CD4-positive, alpha-beta T cell treated with Interleukin-12 subunit alpha and Interleukin-12 subunit beta, for 1 hour (primary cell): ENCODE data around the gene PRKAR1A.
"Not testable (repeated sequence)": the region's sequence is repeated elsewhere in the genome, so short reads cannot be mapped to it uniquely, and the experiment has no call there.

Experiments
- DNase-seq: peaks from one replicate; pipeline ENCODE4 v3.0.0-alpha.2; 2020

PRKAR1A gene

DNA sequence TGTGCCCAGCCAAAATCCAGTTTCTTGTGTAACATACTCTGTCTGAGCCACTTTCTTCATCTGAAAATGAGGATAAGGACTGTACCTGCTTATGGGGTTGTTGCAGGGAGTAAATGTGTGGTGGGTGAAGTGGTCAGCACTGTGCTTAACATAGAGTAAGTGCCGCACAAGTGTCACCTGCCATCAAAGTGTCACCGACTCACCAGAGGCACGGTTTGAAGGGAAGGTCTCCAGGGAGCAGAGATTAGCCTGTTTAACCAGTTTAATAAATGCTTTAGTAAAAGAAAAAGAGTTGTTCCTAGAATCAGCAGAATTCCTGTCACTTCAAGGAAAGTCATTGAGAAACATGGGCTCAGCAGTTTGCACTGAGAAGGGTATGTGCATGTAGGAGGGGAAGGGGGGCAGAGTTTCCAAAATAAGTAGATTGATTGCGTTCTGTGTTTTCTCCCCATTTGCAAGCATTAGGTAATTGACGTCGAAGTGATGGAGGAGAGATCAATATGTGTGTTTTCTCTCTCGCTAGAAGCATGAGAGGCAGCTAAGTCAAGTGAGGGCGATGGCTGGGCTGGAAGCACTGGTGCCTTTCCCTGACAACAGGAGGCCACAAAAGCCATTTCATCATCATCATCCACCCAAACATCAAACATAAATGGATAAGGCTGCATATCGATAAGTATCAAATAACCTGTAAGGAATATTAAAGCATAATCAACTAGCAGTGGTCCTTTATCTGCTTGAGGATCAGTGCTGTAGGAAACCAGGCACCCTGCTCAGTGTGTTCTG is 69.8 kb downstream of the PRKAR1A start:
- no peak for DNase-seq

DNA sequence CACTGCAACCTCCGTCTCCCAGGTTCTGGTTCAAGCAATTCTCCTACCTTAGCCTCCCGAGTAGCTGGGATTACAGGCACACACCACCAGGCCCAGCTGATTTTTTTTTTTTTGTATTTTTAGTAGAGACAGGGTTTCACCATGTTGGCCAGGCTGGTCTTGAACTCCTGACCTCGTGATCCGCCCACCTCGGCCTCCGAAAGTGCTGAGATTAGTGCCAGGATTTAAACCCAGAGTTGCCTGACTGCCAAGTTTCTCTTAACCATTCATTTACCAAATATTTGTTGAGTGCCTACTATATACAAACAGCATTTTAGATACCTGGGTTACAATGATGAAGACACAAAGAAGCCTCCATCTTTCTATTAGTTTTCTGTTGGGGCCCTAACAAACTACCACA is 70.6 kb downstream of the PRKAR1A start:
- not testable (repeated sequence) for DNase-seq

DNA sequence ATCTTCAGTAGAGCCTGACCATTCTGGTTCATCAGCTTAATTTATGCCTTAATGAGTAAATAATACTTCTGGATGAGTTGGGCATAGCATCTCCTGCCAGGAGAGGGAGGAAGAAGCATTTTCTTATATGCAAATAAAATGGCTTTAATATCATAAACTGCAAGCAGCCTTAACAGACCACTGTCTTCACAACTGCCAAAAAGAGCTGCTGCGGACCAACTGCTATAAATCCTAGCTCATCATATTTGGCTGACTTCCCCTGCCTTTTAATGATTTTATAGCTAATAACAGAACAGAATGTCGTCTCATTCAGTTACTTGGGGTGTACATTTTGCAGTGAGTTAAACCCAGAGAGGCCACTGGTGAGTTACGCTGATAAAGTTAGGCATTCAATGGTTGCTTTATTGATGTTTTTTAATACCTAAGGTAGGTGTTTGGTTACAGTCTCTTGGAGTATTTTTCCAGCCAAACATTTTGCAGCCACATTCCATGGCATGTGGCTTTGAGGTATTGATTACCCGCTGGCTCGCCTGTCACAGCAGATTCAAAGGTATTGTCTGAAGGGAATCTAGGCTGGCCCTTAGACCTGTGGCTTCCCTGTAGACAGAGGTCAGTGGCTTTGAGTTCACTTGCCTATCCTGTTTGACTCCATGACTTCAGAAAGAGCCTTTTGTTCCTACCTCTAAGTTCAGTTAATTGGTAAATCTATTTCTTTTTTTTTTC is 72.5 kb downstream of the PRKAR1A start:
- no peak for DNase-seq

DNA sequence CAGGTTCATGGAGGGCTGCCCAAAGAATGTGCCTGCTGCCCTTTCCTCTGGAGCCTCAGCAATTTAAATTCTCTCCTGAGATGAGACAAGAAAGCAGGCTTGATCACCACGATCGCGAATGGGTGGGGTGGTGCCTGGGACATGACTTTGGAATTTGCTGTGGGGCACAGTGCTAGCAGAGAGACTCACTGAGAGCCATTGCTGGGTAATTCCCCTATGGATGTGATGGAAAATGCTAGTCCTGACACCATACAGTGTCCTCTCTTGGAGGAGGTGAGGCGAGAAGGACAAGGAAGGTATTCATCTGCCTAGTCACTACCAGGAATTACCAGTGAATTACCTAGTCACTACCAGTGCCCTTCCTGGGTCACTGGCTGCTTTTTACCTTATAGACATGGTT is 73.4 kb downstream of the PRKAR1A start:
- no peak for DNase-seq

DNA sequence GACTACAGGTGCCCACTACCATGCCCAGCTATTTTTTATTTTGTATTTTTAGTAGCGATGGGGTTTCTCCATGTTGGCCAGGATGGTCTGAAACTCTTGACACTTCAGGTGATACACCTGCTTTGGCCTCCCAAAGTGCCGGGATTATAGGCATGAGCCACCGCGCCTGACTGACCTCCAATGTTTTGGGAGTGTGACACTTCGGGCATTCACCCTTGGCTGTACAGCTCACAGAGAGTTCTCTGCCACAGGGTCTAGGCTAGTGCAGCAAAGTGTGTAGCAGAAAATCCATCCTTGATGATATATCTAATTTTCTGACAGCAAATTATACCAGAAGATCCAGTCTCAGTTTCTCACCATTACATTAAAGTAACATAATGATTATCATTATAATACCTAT is 74.8 kb downstream of the PRKAR1A start:
- no peak for DNase-seq

DNA sequence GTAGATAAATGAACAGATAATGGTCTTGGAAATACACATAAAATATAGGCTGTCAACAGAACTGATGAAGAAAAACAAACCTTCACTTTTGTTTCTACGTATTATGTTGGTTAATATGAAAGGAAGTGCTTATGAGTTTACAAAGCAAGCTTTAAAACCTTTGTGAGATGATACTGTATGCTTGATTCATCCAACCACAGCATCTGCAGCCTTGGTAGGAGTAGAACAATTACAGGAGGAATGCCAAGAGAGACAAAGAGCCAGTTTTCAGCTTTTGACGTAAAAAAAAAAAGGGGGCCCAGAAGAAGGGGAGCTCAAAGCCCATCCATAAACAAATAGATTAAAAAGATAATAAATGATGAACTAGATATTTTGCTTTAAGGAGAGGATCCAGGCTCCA is 75.6 kb downstream of the PRKAR1A start:
- DNase-seq, result no peak

DNA sequence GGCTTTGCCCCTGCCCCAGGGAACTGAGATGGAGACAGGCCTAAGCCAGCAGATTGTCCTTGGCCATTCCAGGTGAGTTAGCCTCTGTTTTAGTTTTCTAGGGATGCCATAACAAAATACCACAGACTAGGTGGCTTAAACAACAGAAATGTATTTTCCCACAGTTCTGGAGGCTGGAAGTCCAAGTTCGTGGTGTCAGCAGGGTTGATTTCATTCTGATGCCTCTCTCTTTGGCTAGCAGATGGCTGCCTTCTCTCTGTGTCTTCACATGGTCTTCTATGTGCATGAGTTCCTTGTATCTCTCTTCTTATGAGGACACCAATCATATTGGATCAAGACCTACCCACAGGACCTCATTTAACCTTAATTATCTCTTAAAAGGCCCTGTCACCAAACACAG is 76.1 kb downstream of the PRKAR1A start:
- DNase-seq, result no peak

DNA sequence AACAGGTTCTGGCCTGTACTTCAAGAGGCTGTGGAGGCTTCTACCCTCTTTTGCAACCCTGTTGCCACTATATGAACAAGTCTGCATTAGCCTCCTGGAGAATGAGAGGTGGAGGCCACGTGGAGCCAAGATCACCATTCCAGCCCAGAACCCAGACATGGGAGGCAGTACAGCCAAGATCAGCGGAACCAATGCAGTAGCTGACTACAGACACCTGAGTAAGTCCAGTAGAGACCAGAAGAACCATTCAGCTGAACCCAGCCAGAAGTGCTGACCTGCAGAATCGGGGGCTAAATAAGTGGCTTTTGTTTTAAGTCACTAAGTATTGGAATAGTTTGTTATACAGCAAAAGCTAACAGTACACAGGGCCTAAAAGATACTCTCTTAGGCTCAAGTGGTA is 76.9 kb downstream of the PRKAR1A start:
- no peak for DNase-seq

DNA sequence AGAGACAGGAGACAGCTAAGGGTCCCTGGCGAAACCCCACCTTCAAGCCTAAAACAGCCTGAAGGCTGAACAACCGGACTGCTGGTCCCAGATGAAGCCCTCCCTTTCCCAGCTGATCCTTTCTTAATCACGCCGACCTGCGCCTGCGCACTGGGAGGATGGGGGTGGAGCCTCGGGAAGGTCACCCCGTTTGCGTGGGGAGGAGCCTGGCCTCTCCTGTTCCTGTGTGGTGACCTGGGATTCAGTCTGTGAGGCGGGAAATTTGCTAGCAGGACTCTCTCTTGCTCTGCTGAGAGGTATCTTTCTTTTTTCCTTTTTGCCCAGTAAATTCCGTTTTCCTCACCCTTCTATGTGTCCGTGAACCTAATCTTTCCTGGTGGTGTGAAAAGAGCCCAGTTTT is 79.4 kb downstream of the PRKAR1A start:
- no peak for DNase-seq

DNA sequence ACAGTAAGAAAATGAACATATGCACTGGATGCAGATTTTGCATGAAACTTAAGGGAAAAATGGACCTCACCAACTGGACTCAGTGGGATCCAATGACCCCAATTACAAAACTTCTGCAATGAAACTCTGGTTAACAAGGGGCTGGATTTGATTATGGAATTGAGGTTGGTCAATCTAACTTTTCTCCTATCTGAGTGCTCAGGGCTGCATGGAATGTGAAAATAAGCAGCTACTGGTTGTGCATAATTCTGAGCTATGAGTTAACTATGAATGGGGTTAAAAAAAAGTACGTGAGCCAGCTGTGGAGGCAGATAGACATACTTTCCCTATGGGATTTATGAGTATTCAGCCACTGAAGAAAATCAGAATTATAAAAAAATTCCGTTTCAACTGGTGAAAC is 79.8 kb downstream of the PRKAR1A start:
- no peak for DNase-seq

DNA sequence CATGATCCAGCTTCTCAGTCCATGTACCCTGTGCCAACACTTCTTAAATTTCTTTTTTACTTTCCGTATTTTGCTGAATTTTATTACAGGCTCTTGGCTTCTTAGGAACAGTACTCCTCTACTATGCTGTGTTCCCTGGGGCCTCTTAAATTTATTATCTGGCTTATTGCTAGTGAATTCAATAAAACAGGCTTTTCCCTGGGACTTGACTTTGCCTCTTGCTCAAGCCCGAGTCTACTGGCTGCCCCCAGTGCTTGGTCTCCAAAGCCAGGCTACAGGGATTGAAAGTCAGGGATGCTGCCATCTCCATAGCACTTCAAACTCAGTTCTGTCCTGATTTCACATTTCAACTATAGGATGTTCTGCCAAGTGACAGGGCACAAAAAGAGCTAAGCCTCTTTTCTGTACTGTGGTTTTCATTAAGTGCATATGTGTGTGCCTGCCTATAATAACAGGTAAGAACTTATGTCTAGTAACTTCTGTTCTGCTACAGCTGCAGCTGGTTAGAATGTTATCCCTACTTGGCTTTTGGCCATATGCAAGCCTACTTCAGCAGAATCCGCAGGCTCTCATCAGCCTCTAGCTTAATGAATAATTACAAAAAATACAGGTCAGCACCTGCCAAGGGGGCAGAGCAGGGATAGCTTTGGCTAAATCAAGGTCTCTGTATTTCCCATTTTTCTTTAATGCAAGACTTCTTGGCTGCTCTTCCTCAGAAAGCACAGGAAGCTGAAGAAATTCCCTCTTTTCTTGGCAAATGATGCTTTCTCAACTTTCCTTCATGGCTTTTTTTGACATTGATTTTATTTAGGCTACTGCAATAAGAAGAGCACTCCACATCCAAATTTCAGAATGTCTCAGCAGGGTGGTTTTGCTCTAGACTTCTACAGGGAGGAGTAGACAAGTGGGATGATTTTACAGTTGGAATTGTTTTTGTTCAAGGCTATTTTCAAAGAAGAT is 80.7 kb downstream of the PRKAR1A start:
- DNase-seq, result no peak

DNA sequence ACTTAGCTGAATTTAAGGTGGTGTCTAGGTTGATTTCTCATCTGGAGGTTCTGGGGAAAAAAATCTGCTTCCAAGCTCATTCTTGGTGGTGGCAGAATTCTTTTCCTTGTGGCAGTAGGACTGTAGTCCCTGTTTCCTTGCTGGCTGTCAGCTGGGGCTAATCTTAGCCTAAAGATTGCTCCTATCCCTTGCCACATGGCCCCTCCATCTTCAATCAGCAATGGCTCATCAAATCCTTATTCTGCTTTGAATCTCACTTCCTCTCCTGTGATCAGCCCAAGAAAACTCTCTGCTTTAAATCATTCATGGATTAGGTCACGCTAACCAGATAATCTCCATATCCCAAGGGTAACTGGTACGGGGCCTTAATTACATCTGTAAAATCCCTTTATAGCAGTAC is 82.3 kb downstream of the PRKAR1A start:
- DNase-seq, result no peak

DNA sequence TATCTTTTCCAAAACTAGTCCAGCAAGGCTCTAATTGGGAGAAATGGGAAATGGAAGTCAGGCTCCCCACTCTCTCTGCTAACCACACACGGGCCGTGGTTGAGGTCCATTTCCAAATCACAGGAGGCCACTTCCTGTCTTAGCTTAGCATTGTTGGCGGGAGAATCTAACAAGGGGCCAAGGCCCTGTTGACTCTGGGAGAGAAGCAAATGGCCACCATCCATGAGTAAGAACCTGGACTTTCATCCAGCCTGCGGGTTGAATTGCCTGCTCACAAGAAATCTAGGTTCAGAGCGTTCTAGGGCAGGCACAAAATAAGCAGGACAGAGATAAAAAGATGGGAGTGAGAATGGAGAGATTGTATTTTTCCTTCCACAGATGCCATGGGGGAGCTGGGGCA is 83.3 kb downstream of the PRKAR1A start:
- no peak for DNase-seq

DNA sequence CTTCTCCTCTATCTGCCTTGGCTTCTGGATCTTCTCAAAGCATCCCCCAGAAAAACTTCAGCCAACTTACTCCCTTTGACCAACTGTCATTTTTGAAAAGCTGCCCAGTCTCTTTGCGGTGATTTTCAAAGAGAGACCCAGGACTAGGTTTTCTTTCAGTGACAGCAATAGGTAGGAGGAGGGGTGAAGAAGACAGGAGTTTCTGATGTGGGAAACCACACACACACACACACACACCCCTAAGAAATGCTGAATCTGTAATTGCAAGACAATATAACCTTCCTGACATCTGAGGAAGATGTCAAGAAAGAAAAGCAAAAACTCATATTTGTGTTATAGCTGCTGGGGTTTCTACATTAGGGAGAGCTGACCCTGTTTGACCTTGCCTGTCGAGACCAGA is 83.8 kb downstream of the PRKAR1A start:
- DNase-seq, result no peak

DNA sequence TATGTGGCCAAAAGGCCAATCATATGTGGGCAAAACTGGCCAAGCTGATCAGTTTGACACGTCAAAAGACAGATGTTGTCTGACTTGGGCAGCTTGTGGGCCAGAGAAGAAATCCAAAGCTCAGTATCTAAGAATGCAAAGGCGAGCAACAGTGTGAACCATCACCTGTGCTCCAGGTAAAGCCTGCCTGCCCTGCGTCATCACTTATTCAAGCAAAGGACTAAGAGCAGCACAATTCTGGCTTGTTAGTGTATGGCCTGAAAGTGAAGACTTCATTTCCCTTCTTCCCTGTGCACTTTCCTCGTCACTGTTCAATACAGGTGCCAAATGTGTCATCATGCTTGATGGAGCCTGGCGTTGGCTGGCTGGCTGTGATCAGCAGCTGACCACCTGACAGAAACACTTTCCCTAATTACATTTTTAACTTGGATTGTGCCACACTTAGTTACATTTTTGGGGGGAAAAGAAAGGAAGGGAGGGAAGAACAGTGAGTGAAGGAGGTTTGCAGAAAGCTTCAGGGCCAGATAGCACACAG is 84.2 kb downstream of the PRKAR1A start:
- DNase-seq, result no peak

DNA sequence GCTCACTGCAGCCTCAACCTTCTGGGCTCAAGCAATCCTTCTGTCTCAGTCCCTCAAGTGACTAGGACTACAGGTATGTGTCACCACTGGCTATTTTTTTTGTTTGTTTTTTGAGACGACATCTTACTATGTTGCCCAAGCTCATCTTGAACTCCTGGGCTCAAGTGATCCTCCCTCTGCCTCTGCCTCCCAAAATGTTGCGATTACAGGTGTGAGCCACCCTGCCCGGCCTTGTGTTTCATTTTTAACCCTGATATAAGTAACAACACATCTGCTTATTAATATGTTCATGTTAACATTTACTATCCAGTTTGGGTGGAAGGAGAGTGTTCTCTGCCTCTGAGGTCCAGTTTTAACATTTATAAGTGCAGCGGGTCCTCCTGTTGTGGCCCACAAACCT is 85.8 kb downstream of the PRKAR1A start:
- DNase-seq, result no peak

DNA sequence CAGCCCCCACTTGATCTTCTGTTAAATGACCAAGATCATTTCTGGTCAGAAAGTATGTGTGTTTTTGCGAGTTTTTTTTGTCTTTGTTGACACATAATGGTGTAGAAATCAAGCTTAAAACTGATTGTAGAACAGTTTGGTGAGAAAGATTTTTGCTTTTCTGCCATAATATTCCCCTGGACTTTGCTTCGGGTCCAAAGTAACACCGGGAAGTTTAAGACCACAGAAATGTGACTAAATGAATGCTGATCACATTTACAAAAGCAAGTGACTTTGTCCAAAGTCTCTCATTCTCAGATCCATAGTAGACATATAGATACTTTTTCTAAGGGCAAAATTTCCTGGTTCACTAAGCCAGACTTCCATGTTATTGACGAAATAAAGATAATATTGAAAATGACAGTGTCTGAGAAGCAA is 86.3 kb downstream of the PRKAR1A start:
- no peak for DNase-seq

DNA sequence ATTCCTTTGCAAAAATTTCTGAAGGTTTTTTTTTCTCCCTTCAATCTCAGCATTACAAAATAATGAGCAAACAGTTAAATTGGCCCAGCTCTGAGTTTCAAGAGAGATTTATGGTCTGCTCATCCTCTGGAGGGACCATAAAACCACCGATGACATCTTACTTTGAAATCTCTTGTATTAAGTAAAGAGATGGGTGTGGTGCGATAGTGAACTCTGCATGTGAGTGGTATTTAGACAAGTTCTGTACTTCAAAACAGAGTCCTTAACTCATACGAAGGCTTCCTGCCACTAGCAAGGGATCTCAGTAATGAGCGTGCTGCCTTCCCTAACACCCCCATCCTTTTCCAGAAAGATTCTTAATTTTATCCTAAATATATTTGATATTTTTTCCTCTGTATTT is 86.9 kb downstream of the PRKAR1A start:
- DNase-seq, result no peak

DNA sequence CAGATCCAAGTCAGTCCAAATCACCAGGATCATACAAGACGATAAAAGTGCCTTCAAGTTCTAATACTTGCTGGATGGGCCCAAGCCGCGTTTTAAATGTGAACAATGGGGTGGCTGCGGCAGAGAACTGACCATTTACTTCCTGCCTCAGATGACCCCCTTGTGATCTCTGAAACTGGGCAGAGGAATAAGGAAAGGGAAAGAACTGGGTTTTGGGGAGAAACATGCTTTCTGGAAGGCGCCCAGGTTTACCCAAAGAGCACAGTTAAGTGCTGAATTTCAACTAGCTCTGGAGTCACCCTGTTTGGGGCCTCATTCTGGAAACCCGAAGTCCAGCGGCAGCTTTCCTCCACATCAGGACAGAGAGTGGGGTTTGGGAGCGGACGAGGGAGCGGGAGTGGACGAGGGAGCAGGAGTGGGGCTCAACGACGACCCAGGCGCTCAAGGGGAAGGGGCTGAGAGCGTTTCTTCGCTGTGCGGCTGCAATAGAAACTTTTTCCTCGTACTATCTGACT is 87.4 kb downstream of the PRKAR1A start:
- DNase-seq, result no peak

DNA sequence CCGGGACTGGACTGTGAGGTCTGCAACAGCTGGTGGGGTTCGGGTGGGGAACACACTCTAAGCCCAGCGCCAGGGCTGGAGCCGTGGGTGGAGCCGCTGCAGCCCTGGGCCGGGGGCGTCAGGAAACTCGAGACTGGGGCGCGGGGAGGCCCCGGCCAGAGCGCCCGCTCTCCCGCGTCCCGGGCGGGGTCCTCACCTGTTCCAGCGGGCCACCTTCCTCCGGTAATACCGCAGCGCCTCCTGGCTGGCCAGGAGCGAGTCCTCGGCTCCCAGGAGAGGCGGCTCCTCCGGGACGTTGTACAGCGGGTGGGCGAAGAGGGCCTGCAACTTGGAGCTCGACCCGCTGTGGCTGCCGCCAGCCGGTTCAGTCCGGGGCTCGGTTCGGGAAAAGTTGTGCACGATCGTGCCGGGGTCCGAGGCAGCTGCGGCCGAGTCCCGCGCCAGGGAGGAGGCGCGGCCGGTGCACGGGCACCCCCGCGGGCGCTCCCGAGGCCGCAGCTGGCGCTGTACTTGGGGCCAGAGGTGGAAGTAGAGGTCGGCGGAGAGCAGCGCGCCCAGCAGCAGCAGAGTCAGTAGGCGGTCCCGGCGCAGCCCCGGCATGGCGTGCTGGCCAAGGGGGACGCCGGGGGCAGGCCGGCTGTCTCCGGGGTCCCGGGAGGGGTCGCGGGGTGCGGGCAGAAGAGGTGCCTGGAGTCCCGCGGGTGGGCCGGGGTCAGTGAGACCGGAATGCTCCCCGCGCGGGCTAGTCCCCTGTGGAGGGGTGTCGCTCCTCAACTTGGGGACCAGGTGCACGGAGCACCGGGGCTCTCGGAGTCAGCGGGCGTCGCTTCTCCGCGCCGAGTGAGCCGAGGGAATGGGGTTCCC is 88.1 kb downstream of the PRKAR1A start:
- DNase-seq, result no peak
